Right cardiac atrium (tissue), 5 donors: ENCODE results near the gene LARP4B. TPM values are rescaled to one million over a fixed set of nuclear protein-coding genes. Genes with fewer than 3 reads are reported as not detected.

Experiments
- ATAC-seq, 2 donors: fragments of 200-7000 bp; cut with Tn5 transposase; one replicate each; pipeline versions ENCODE4 v1.8.0 to v1.9.1; 2020; ENCODE audit warnings: moderate library complexity in 2 of 2, mild to moderate bottlenecking in 1 of 2
- DNase-seq, 3 donors: peaks; one replicate each; pipeline ENCODE4 v3.0.0-alpha.2; 2020
- H3K27ac ChIP-seq: one replicate; pipeline ENCODE4 v1.5.1; 2013; ENCODE audit warnings: mild to moderate bottlenecking, low read length, control low read depth, moderate library complexity
- H3K27me3 ChIP-seq: one replicate; pipeline ENCODE4 v1.6.1; 2013; ENCODE audit not compliant: control insufficient read depth, insufficient read depth
- H3K4me1 ChIP-seq: one replicate; pipeline ENCODE4 v1.6.1; 2013; ENCODE audit warnings: low read length; ENCODE audit not compliant: control insufficient read depth, insufficient read depth
- H3K4me3 ChIP-seq: one replicate; pipeline ENCODE4 v1.5.1; 2013; ENCODE audit warnings: low read length, control low read depth
- H3K9me3 ChIP-seq: one replicate; pipeline ENCODE4 v1.6.1; 2013; ENCODE audit warnings: low read length; ENCODE audit not compliant: control insufficient read depth
- WGBS: extraction: QIAGEN DNeasy Blood & Tissue Kit; methylation state at CpG from one replicate; pipeline ENCODE4 v1.1.7; 2013; 5-methylcytosine and 5-hydroxymethylcytosine counted together
- intact Hi-C, 4 donors: fragments of 100-400 bp; cut with DNase I; formaldehyde crosslinking; loops; one replicate each; pipeline versions ENCODE4 v1.11.0 to v1.14.0; 2022 to 2023
- polyA plus RNA-seq: library from polyadenylated mRNA; stranded (reverse); fragments of 200-250 nt; gene quantifications from one replicate; pipeline ENCODE4 v1.2.3, GENCODE V29; 2013
- total RNA-seq, 4 donors: library from RNA; stranded (reverse); fragmentation: NEBNext Ultra II Directional; extraction: Animal tissue kit (Norgen Biotek cat#: 25700); gene quantifications; one replicate each; pipeline ENCODE4 v1.2.1, GENCODE V29; 2021
- donor health status: healthy with polysubstance abuse.
- donor health status: DM: no; HTN: yes; CAD: no.
- donor health status: DM: no; HTN: no; CAD: no.
- donor health status: DM: no; HTN: yes; CAD: no; lungs with severe emphysema.
- donor health status: DM: yes; HTN: yes; CAD: no.

Gene LARP4B
- total and polyA plus RNA-seq, 5 donors, result 12.1 to 59.3 (median 49.2) TPM

DNA sequence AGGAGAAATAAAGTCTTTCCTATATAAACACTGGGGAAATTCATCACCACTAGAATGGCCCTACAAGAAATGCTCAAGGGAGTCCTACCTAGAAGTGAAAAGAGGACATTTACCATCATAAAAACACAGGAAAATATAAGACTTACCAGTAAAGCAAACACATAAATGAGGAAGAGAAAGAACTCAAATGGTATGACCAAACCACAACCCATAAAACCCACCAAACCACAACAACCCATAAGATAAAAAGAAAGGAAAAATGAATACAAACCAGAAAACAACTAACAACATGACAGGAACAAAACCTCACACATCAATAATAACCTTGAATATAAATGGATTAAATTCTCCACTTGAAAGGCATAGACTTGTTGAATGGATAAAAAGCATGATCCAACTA is 170.1 kb downstream of the LARP4B start:
- H3K4me1 ChIP-seq, result no peaks in the 10 kb centered on the region
- no peak overlapping the region for H3K4me3 ChIP-seq

DNA sequence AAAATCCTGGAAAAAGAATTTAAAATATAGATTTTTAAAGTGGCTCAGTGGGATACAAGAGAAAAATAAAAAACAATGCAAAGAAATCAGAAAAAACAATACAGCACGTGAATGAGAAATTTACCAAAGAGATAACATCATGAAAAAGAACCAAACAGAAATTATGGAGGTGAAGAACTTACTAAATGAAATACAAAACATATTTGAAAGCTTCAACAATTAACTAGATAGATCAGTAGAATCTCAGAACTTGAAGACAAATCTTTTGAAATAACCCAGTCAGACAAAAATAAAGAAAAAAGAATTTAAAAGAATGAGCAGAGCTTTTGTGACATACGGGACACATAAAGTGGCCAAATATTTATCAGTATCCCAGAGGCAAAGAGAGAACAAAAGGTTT is 170.9 kb downstream of the LARP4B start:
- WGBS, result 87% methylated on average over 2 of the region's 2 CpGs
- intact Hi-C loops, result no loop called here

More for the DNA sequence above, 170.1 kb downstream of the LARP4B start:
- intact Hi-C loops, result no loop called here
- DNase-seq, result no peak
- Histone ChIP-seq H3K27me3 (no peaks in the 10 kb centered on the region), H3K9me3 (no peaks in the 10 kb centered on the region), H3K27ac (no peak overlapping the region)
- no peak for ATAC-seq

DNA sequence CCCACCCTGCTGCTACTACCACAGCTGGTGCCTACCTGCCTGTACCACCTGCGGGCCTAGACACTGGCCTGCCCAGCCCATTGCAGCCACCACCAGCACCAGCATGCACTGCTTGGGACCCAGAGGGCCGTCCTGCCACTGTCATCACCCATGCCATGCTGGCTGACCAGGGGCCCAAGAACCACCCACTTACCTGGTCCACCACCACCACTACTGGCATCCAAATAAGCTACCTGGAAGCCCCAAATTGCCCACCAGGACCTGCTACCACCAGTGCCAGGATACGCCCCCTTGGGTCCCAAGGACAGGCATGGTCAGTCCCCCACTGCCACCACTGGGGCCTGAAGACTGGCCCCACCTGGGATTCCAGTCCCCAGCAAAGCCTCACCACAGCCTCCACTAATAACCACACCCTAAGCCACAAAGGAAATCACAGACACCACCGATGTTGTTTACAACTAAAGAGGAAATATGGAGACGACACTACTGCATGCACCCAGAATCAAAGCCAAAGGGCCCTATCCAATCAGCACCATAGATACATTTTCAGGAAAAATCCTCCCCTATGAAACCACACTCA is 171.5 kb downstream of the LARP4B start:
- no peak for ATAC-seq
- no peaks in the 10 kb centered on the region for H3K9me3 ChIP-seq
- intact Hi-C loops, result no loop called here
- DNase-seq, result peak in 1 of 3 donors; percentile 23
- no peaks in the 10 kb centered on the region for H3K27me3 ChIP-seq
- H3K4me1 ChIP-seq, result no peaks in the 10 kb centered on the region
- H3K4me3 ChIP-seq, result no peak overlapping the region
- WGBS, result 77% methylated on average over 5 of the region's 5 CpGs
- no peak overlapping the region for H3K27ac ChIP-seq

More for the DNA sequence above, 170.9 kb downstream of the LARP4B start:
- ATAC-seq (no peak), DNase-seq (no peak)
- H3K4me3 ChIP-seq, result no peak overlapping the region
- no peaks in the 10 kb centered on the region for H3K4me1 ChIP-seq
- H3K9me3 ChIP-seq, result no peaks in the 10 kb centered on the region
- no peak overlapping the region for H3K27ac ChIP-seq
- no peaks in the 10 kb centered on the region for H3K27me3 ChIP-seq

Other genes with a start within 250 kb of the LARP4B start
- 10 to 100 TPM; 23.7 to 31.5 (median 26.9) TPM for gene DIP2C, start 242.0 kb downstream of the LARP4B start, total RNA-seq
- gene DIP2C, start 242.0 kb downstream of the LARP4B start, polyA plus RNA-seq, result 7.9 TPM
- 10 to 100 TPM; 22.9 to 29.8 (median 27.5) TPM for gene GTPBP4, start 56.7 kb upstream of the LARP4B start, total RNA-seq
- 16.8 TPM for gene GTPBP4, start 56.7 kb upstream of the LARP4B start, polyA plus RNA-seq
- under 1 TPM in 2 of 4 donors, not detected in 2; 0.23 to 0.29 TPM for gene IDI2, start 94.2 kb upstream of the LARP4B start, total RNA-seq
- gene IDI2, start 94.2 kb upstream of the LARP4B start, polyA plus RNA-seq, result 0.23 TPM
- gene IDI1, start 117.4 kb upstream of the LARP4B start, total RNA-seq, result 10 to 100 TPM; 14.6 to 30.3 (median 20.0) TPM
- gene IDI1, start 117.4 kb upstream of the LARP4B start, polyA plus RNA-seq, result 26.7 TPM
- gene WDR37, start 124.7 kb upstream of the LARP4B start, total RNA-seq, result 10 to 100 TPM; 29.0 to 35.6 (median 32.5) TPM
- gene WDR37, start 124.7 kb upstream of the LARP4B start, polyA plus RNA-seq, result 9.7 TPM